ENCODE measurements around the gene MTERF1. TPM values are rescaled to one million over a fixed set of nuclear protein-coding genes. Genes with fewer than 3 reads are reported as not detected.
A peak's percentile ranks its signal among the peaks of the same experiment; 100 is the strongest.

The MTERF1 gene
- total RNA-seq, 1 donor from 2014 or later, result 5.9 TPM

DNA sequence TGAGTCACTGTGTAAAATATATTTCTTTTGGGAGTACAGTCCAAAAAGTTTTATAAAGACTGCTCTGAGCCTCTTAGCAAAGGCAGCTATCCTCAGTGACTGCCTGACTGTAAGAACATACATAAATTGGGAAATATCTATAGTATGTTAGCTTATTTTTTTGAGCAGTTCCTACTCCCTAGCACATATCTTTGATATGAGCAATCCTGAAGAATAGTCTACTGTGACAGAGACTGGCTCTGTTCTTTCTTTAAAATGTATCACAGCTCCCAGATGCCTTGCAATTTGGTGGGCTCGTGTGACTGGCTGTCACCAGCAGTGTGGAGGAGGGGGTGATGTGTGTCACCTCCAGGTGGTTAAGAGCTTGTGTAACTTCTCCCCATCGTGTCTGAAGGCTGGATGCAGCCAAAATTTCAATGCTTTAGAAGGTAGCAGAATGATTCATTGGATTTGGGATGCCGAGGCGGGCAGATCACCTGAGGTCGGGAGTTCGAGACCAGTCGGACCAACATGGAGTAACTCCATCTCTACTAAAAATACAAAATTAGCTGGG, 47.9 kb downstream of the MTERF1 start:
- no peak for ATAC-seq

DNA sequence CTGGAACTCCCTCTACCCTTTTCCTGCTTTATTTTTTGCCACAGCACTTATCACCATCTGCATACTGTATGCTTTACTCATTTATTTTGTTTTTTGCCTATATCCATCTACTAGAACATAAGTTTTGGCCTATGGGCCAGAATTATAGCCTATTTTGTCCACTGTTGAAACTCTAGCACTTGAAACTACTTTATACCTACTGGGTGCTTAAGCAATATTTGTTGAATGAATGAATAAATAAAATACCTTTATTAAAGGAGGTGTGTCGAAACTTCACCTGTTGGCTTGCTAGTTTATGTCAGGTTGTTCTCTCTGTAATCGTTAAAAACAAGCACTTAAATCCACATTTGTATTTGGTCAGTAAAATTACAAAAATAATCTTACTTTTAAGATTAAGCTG, 53.3 kb downstream of the MTERF1 start:
- no peak for ATAC-seq

DNA sequence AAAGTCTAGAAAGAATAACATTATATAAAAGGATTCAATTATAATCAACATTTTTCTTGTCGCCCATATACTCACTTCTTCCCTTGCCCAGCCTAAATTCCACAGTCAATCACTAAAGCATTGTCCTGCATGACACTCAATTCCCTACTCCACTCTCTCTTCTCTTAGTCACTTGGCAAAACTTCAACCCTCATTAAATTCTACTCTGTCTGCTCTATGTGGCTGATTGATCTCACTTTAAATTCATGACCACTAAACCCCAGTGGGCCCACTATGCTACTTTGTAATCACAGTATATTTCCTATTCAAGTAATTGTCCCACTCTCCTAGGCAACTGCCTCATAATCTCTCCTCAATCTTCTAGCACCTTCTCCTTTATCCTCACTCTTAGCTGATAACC, 54.1 kb downstream of the MTERF1 start:
- peak; percentile 63 for ATAC-seq

DNA sequence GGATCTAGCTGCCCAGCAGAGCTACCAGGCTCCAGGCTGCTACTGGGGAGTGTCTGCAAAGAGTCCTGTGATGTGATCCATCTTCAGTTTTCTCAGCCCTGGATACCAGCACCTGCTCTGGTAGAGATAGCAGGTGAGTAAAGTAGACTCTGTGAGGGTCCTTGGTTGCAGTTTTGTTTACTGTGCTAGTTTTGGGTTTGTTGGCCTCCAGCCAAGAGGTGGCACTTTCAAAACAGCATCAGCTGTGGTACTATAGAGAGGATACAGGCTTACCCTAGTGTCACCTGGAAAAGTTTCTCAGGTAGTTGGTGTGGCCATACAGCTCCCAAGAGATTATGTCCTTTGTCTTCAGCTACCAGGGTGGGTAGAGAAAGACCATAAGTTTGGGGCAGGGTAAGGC, 56.3 kb downstream of the MTERF1 start:
- no peak for ATAC-seq

Other genes with a start within 250 kb of the MTERF1 start
- 42.3 TPM for gene AKAP9, start 60.2 kb upstream of the MTERF1 start, total RNA-seq